ENCODE results near the gene CPVL.

GRCh38 chr7:29116361-29117200, 29.8 kb downstream of the CPVL start:
- TF ChIP-seq CTCF (IDR thresholded peaks at IDR 0.05; ENCODE audit: low read depth, low read length, missing input control) (no peak), SP1 (IDR thresholded peaks at IDR 0.05) (no peak), GABPA (IDR thresholded peaks at IDR 0.05 in 1 of 2, conservative IDR thresholded peaks at IDR 0.05 in 1 of 2) (no peak), FOXA1 (IDR thresholded peaks at IDR 0.05) (no peak), EGR1 (IDR thresholded peaks at IDR 0.05; ENCODE audit: low read depth in 2 of 2) (no peak), ATF3 (IDR thresholded peaks at IDR 0.05) (no peak), TAF1 (conservative IDR thresholded peaks at IDR 0.05) (no peak)
